Skin epidermis (tissue), 12 donors: ENCODE measurements around the gene FAT3.

ENCODE experiments used
- H3K27ac ChIP-seq, 21 experiments: fragments of 200-600 bp; sonication (generic) in 11 of 21; one replicate each; pipeline ENCODE4 v1.5.0; 2020; ENCODE audit warnings: mild to moderate bottlenecking in 3 of 21, inconsistent platforms in 2 of 21, moderate library complexity in 2 of 21
- H3K4me3 ChIP-seq, 7 experiments: fragments of 200-600 bp; sonication (generic) in 2 of 7; one replicate each; pipeline ENCODE4 v1.5.0; 2020; ENCODE audit warnings: inconsistent platforms in 2 of 7, mild to moderate bottlenecking in 2 of 7, moderate library complexity in 1 of 7

FAT3 gene

DNA sequence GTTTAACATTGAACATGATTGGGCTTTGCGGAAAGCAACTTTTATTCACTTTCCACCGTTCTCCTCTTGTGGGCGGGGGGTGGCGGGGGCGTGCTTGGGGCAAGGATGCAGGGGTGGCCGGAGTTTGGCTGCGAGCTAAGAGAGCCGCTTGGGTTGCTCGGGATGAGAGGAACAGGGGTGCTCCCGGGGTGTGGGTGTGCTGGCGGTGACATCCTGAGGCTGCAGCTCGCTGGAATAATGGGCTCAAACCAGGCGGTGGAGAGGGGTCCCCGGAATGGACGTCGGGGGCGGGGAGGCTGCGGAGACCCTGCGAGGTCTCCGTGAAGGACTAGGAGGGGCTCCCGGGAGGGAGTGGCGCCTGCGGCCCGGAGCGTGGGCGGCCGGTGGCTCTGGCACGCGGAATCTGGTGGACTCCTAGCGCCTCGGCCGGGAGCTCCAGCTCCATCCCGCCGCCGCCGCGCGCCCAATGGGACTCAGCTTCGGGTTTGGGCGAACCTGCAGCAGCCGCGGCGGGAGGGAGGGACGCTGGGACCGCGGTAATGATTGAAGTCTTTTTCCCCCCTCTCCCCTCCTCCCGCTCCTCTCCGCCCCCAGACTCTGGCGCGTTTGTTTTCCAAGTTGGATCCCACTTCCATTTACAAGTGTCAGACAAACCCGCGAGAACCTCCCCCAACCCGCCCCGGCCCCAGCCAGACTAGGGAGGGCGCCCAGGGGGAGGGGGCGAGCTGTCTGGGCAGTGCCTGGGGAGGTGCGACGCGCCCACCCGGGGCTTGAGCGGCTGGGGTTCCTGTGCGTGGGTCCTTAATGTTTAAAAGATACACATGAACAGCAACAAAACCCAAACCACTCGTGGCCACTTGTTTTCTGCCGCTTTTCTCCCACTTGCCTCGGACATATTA, 2.0 kb downstream of the FAT3 start:
- H3K27ac ChIP-seq: peak overlapping the region in 1 of 21 experiments; percentile 61
- peak overlapping the region in 3 of 7 experiments; percentile 29 to 48 (median 33) for H3K4me3 ChIP-seq

DNA sequence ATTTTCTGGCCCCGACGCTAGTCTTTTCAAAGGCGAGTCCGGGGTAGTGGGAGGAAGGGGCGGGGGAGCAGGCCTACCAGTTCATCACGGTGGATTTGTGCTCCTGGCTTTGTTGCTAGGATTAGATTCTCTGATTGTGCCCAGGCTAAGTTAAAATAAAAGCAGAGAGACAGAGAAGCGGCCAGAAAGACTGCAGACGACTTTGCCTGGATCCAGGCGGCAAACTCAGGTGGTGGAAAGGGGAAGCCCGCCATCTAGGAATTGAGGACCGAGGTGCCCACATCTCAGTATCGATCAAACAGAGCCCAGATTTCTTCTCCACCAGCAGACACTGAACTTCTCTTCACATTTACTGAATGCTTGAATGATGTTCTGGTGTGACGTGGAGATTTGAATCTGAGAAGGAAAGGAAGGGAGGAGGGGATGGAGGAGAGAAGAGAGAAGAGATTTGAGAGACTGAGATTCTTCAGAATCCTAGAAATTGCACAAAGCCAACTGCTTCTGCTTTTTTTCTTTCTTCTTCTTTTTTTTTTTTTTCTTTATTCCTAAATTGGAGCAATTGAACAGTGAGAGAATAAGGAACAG, 2.7 kb downstream of the FAT3 start:
- Histone ChIP-seq H3K4me3 (peak overlapping the region in 2 of 7 experiments; percentile 29 to 48), H3K27ac (peak overlapping the region in 1 of 21 experiments; percentile 61)

DNA sequence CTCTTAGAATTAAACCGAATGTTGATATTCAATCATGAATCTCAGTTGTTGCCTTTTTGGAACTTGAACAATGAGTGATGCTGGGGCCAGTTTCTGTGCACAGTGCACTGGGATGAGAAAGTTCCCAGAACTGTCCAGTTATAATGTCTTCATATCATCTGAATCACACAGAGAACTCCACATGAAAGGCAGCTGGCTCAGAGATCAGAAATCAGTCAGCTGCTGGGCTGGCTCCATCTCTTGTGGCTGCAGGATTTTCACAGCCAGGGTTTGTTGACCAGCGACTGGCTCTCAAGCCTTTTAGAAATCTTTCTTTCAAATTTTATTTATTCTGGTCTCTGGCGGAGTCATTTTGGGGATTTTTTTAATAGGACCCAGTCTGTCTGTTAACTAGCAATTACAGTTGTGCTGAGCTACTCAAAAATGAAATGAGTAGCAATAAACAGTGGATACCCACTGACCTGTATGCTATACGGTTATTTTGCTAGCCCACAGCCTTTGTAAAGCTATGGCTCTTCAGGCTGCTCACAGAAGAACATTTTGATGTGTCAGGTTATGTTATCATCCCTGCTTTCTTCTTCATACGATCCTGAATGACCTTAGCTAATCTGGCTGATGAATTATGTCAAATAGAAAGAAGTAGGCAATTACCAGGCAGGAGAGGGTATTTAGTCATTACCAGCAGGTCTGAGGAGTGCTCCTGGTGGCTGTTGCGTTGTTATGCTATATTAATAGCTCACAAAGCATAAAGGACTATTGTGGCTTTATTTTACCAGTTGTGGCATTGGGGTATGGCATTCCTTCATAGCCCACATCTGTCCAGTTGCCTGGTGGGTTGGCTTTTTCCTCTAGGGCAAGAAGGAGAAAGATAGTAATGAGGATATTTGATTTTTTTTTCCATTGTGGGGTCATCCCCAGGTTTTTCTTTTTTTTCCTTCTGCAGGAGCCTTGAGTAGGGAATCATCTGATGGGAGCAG, 3.6 kb downstream of the FAT3 start:
- H3K27ac ChIP-seq: no peak overlapping the region
- no peak overlapping the region for H3K4me3 ChIP-seq

DNA sequence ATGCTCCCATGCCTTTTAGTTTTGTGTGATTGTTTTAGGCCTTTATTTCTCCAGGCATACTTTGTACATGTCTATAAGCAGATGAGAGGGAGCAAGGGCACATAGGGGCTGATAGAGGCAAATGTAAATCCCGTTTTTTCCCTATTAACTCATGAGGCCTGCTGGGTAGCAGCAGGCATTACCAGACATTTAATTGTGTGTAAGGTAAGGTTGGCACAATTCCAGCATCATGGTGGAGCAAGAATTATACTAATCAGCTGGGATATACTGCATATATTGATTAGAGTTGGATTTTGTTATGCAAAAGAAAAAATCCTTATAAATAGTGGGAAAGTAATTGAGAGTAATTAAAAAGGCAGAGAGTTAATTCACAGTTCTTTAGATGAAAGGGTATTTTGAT, 12.2 kb downstream of the FAT3 start:
- H3K27ac ChIP-seq: no peak overlapping the region

DNA sequence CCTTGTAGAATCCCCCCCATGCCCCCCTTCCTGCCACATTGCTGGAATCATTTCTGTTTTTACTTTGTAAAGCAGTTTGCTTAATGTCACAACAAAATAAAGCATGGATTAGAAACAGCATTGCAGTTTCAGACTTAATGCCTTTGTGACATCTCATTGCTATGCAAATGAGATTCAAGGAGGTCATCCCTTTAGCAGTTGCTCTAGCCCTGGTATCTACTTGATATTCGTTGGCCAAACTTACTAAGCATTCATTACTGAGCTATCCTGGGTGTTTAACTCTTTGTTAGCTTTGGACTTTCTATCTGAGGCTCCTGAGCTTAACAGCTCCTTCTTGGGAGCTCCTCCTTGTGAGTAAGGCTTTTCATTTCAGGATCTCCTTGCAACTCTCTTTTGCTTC, 16.3 kb downstream of the FAT3 start:
- H3K4me3 ChIP-seq: no peak overlapping the region
- no peak overlapping the region for H3K27ac ChIP-seq

More for the DNA sequence above, 12.2 kb downstream of the FAT3 start:
- H3K4me3 ChIP-seq: no peak overlapping the region

GRCh38 chr11:92245700-92246271, 21.2 kb downstream of the FAT3 start:
- H3K27ac ChIP-seq: no peak overlapping the region
- H3K4me3 ChIP-seq: no peak overlapping the region

- no peak overlapping the region for H3K27ac ChIP-seq
- H3K4me3 ChIP-seq: no peak overlapping the region
Measured at GRCh38 chr11:92246630-92247029, 22.0 kb downstream of the FAT3 start.

GRCh38 chr11:92249156-92249753, 24.6 kb downstream of the FAT3 start:
- no peak overlapping the region for H3K4me3 ChIP-seq
- H3K27ac ChIP-seq: no peak overlapping the region

- Histone ChIP-seq H3K4me3 (no peak overlapping the region), H3K27ac (no peak overlapping the region)
Measured at GRCh38 chr11:92251980-92252379, 27.4 kb downstream of the FAT3 start.

- no peak overlapping the region for H3K27ac ChIP-seq
Measured at GRCh38 chr11:92253421-92253820, 28.8 kb downstream of the FAT3 start.

DNA sequence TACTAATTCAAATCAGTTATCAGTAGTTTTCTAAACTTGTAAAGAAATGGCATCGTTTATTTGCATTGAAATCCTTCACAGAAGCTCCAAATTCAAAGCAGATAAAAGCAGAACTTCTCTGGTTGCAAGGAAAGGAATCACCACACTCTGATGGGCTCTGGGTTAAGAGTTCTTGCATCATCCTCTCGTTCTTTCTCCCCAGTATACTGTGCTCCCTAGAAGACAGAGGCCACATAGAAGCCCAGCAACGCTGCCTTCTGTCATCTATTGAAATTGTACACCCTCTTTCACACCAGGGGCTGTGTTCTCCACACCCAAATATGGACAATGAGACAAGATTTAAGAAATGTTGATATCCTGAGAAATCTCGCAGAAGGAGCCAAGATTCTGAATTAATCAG, 29.3 kb downstream of the FAT3 start:
- H3K27ac ChIP-seq: no peak overlapping the region
- no peak overlapping the region for H3K4me3 ChIP-seq

More at GRCh38 chr11:92253421-92253820, 28.8 kb downstream of the FAT3 start:
- H3K4me3 ChIP-seq: no peak overlapping the region

GRCh38 chr11:92257536-92257935, 32.9 kb downstream of the FAT3 start:
- Histone ChIP-seq H3K27ac (no peak overlapping the region), H3K4me3 (no peak overlapping the region)

DNA sequence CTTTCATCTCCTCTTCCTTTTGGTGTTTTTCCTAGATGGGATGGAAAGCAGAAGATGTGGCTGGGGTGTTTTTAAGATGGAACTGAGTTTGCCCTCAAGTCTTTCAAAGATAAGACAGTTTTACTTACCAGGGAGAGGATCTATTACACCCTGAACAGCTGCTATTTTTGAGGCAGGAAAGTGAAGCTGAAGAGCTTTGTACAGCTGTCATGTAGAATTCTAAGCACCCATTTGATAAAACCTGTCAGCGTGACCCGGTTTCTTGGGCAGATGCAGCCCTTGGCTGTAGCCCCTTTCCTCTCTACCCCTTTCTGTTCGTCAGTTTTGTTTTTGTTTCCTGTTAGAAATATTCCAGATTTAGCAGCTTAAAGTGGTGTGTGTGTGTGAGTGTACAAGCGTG, 35.2 kb downstream of the FAT3 start:
- Histone ChIP-seq H3K27ac (no peak overlapping the region), H3K4me3 (no peak overlapping the region)

DNA sequence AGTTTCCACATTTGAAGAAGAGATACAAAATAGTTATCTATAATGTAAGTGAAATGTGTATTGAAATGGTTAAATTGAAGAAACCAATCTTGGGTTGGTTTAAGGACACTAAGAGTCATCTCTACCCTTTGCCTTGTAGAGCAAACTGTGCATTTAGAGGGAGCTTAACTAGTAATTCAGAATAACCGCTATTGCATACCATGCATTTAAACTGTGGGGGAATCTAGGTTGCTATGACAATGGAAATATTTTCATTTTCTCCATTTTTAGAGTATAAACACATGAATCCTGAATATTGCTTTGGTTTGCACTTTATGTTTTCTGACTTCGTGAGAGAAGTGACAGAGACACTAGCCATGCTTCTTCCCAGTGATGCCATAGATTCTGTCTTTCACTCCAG, 39.7 kb downstream of the FAT3 start:
- Histone ChIP-seq H3K4me3 (no peak overlapping the region), H3K27ac (no peak overlapping the region)

DNA sequence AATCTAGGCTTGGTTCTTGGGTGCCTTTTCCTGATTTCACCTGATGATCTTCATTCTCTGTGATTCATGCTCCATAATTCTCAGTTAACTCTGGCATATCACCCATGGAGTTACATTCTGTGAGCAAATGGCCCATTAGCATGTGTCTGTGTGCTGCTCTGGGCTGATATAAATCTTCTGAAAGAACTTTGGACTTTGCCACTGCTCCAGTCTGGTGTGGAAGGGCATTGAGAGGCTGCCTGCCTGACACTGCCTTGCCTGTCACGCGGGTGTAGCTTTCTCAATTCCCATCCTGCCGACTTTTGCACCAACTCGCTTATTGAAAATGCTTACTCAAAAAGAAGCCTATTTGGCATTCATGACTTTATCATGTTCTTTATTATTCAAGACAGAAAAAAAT, 42.2 kb downstream of the FAT3 start:
- H3K4me3 ChIP-seq: no peak overlapping the region
- no peak overlapping the region for H3K27ac ChIP-seq

- Histone ChIP-seq H3K4me3 (no peak overlapping the region), H3K27ac (no peak overlapping the region)
Measured at GRCh38 chr11:92267278-92267677, 42.7 kb downstream of the FAT3 start.

DNA sequence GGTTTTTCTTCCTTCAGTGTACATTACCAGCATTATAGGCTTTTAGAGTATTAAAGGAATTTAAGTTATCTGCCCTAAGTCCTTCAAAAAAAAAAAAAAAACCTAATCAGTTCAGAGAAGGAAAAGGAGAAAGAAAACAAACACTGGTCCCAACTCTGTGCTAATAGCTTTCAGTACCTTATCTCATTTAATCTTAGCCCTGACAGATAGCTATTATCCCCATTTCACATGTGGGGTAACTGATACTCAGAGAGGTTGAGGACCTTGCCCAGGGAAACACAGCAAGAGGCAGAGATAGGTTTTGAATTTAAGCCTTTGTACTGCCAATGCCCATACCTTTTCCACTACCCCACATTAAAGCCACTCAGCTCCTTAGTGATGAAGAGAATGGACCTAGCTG, 43.4 kb downstream of the FAT3 start:
- Histone ChIP-seq H3K4me3 (no peak overlapping the region), H3K27ac (no peak overlapping the region)

DNA sequence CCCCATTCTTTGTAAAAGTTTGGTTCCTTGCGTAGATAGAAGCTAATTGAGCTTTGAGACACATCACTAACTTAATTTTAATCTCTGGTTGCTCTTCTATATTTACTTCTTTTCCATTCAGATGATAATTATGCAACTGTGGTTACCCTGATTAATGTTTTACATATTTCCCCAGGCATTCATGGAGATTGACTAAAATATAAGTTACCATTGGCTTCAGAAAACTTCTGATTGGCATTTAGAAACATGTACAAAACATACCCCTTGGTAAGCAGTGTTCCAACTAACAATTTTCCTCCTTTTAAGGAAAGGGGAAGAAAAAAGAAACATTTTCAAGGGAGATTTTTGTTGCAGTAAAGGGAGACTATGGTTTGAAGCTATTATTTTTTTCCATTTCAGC, 43.9 kb downstream of the FAT3 start:
- H3K4me3 ChIP-seq: no peak overlapping the region
- H3K27ac ChIP-seq: no peak overlapping the region

- Histone ChIP-seq H3K27ac (no peak overlapping the region), H3K4me3 (no peak overlapping the region)
Measured at GRCh38 chr11:92269021-92269420, 44.4 kb downstream of the FAT3 start.
